ENCODE results near the gene UEVLD.

UEVLD gene

GRCh38 chr11:18495271-18495670, 93.3 kb downstream of the UEVLD start:
- H3K27ac Mint-ChIP-seq: no peak overlapping the region
- peaks cover 12% of the 10 kb centered on the region for H3K36me3 Mint-ChIP-seq
- H3K9me3 Mint-ChIP-seq (ENCODE audit: low read depth): no peaks in the 10 kb centered on the region
- H3K4me1 Mint-ChIP-seq (ENCODE audit: low read depth): peaks cover 8% of the 10 kb centered on the region
- H3K27me3 Mint-ChIP-seq: no peaks in the 10 kb centered on the region
- H3K4me3 Mint-ChIP-seq: no peak overlapping the region

- Mint-ChIP-seq H3K9me3 (ENCODE audit: low read depth) (no peaks in the 10 kb centered on the region), H3K27ac (no peak overlapping the region), H3K4me3 (no peak overlapping the region), H3K27me3 (no peaks in the 10 kb centered on the region), H3K36me3 (peaks cover 9% of the 10 kb centered on the region), H3K4me1 (ENCODE audit: low read depth) (peaks cover 6% of the 10 kb centered on the region)
These were observed 95.2 kb downstream of the UEVLD start for GRCh38 chr11:18493310-18493709.

GRCh38 chr11:18492888-18493287, 95.6 kb downstream of the UEVLD start:
- Mint-ChIP-seq H3K4me3 (no peak overlapping the region), H3K9me3 (ENCODE audit: low read depth) (no peaks in the 10 kb centered on the region), H3K36me3 (peaks cover 8% of the 10 kb centered on the region), H3K4me1 (ENCODE audit: low read depth) (peaks cover 5% of the 10 kb centered on the region), H3K27ac (no peak overlapping the region), H3K27me3 (no peaks in the 10 kb centered on the region)

- Mint-ChIP-seq H3K27me3 (no peaks in the 10 kb centered on the region), H3K9me3 (ENCODE audit: low read depth) (no peaks in the 10 kb centered on the region), H3K4me3 (no peak overlapping the region), H3K27ac (no peak overlapping the region), H3K4me1 (ENCODE audit: low read depth) (peaks cover 6% of the 10 kb centered on the region), H3K36me3 (peaks cover 10% of the 10 kb centered on the region)
These were observed 96.6 kb downstream of the UEVLD start for GRCh38 chr11:18491924-18492323.

GRCh38 chr11:18490736-18491485, 97.6 kb downstream of the UEVLD start:
- Mint-ChIP-seq H3K36me3 (peaks cover 10% of the 10 kb centered on the region), H3K9me3 (ENCODE audit: low read depth) (no peaks in the 10 kb centered on the region), H3K4me3 (no peak overlapping the region), H3K4me1 (ENCODE audit: low read depth) (peaks cover 8% of the 10 kb centered on the region), H3K27ac (peak overlapping the region; percentile 36), H3K27me3 (no peaks in the 10 kb centered on the region)

GRCh38 chr11:18490319-18490718, 98.2 kb downstream of the UEVLD start:
- H3K9me3 Mint-ChIP-seq (ENCODE audit: low read depth): no peaks in the 10 kb centered on the region
- H3K36me3 Mint-ChIP-seq: peaks cover 10% of the 10 kb centered on the region
- no peak overlapping the region for H3K4me3 Mint-ChIP-seq
- peak overlapping the region; percentile 36 for H3K27ac Mint-ChIP-seq
- peaks cover 6% of the 10 kb centered on the region for H3K4me1 Mint-ChIP-seq (ENCODE audit: low read depth)
- no peaks in the 10 kb centered on the region for H3K27me3 Mint-ChIP-seq

GRCh38 chr11:18485913-18486528, 102.5 kb downstream of the UEVLD start:
- H3K4me3 Mint-ChIP-seq: no peak overlapping the region
- peaks cover 21% of the 10 kb centered on the region for H3K36me3 Mint-ChIP-seq
- H3K27ac Mint-ChIP-seq: no peak overlapping the region

More at GRCh38 chr11:18485913-18486528, 102.5 kb downstream of the UEVLD start:
- Mint-ChIP-seq H3K27me3 (no peaks in the 10 kb centered on the region), H3K9me3 (ENCODE audit: low read depth) (no peaks in the 10 kb centered on the region), H3K4me1 (ENCODE audit: low read depth) (peaks cover 6% of the 10 kb centered on the region)

All from activated naive CD8-positive, alpha-beta T cell (primary cell).